GM18499 (cell line): Measurements from ENCODE around the gene BRME1.

ENCODE experiments used
- ATAC-seq: cut with Tn5 transposase; IDR thresholded peaks from one replicate; pipeline ENCODE4 v1.9.1; 2021; ENCODE audit warnings: moderate number of reproducible peaks; ENCODE audit not compliant: insufficient read depth, unreplicated experiment

The BRME1 gene

GRCh38 chr19:13892870-13893269, 13.0 kb downstream of the BRME1 start:
- no peak for ATAC-seq

- no peak for ATAC-seq
Observed at GRCh38 chr19:13890136-13890535, 15.8 kb downstream of the BRME1 start.

GRCh38 chr19:13888281-13888680, 17.6 kb downstream of the BRME1 start:
- ATAC-seq: no peak

- no peak for ATAC-seq
Observed at GRCh38 chr19:13887517-13887916, 18.4 kb downstream of the BRME1 start.

- no peak for ATAC-seq
Observed at GRCh38 chr19:13887018-13887436, 18.9 kb downstream of the BRME1 start.

DNA sequence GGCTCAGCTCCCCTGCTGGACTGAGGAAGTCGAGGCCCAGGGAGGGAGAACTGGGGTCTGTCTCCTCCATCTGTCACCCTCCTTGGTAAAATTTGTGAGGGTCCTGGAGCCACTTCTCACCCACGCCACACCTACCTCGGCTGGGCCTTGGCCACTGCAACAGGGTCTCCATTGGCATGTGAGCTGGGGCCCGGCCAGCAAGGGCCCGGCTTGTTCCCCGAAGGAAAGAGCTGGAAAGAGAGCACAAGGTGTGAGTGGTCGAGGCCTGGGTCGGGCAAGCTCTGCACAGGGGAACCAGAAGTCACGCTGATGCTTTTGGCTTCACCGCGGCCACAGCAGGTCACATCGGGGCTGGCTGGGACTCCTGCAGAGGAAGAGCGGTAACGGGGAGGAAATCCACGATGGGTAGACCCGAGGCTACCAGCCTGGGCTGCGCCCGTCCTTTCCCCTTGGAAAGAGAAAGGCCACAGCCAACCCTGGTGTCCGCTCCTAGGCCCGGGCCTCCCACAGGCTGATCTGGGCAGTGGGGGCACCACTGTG, 20.0 kb downstream of the BRME1 start:
- ATAC-seq: no peak

DNA sequence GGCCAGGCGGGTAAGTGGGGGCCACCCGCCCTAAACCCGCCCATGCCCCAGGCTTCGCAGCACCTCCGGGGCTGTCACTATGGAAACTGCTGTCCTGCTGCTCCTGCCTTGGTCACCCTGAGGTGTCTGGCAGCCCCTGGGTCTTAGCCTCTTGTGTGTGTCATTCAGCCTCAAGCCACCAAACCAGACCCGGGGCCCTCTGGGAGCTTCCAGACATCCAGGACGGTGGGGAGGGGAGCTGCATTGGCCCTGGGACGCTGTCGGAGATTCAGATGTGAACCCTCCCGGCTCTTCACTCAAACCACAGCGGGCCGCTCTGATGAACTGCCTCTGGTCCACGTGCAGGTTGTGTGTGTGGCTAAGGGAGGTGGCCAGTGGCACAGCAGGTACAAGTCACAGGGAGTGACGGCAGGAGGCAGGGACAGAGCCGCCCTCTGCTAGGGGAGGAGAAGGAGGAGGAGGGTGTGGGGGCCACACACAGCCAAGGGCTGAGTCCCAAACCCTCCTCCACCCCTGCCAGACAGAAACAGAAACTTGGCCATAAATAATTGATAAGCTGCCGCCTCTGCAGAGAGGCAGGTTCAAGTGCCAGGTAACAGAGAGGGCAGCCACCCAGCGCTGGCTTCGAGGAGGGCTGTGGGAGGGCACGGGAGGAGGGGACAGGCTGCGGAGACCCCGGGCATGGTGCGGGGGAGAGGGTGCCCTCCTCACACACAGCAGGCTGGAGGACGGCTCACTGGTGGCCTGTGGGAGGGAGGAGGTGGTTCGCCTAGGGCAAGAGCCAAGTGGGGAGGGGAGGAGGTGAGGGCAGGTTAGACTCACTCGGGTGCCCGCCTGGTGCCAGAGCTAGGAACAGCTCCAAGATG, 21.0 kb downstream of the BRME1 start:
- no peak for ATAC-seq

DNA sequence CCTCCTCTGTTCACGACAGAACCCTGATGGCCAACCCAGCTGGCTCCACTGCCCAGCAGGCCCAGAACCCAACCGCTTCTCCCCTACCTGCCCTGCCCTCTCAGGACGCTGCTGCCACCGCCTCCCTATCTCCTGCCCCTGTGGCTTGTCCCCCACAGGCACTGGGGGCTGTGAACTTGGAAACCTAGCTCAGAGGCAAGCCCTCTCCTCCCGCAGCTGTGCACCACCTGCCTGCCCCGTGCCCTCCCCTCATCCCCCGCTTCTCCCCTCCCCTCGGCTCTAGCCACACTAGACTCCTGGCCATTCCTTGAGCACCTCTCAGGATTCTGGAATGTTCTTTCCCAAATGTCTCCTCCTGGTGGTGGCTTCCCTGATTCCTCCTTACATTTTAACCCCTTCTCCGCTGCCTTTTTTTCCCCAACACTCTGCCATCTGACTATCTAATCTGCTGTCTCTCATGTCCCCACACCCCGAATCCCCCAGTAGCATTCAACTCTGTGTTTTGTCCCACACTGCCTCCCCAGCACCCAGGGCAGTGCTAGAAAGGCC, 22.3 kb downstream of the BRME1 start:
- no peak for ATAC-seq

DNA sequence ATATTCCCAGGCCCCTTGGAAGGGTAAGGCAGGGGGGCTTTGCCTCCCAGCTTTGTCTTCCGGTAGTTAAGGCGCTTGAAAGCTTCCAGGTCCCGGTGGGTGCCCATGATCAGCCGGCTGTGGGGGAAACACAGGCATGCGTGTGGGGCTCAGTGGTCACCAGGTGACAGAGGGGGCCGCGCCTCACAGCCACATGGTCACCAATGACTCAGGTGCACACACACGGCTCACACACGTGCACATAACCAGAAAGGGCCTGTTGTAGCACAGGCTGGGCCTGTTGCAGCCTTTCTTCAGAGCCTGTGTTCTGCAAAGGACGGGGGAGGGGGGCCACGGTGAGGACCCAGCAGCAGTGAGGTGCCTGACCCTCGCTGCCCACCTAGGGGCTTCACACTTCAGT, 23.1 kb downstream of the BRME1 start:
- no peak for ATAC-seq

- ATAC-seq: no peak
Observed at GRCh38 chr19:13882419-13882795, 23.5 kb downstream of the BRME1 start.

DNA sequence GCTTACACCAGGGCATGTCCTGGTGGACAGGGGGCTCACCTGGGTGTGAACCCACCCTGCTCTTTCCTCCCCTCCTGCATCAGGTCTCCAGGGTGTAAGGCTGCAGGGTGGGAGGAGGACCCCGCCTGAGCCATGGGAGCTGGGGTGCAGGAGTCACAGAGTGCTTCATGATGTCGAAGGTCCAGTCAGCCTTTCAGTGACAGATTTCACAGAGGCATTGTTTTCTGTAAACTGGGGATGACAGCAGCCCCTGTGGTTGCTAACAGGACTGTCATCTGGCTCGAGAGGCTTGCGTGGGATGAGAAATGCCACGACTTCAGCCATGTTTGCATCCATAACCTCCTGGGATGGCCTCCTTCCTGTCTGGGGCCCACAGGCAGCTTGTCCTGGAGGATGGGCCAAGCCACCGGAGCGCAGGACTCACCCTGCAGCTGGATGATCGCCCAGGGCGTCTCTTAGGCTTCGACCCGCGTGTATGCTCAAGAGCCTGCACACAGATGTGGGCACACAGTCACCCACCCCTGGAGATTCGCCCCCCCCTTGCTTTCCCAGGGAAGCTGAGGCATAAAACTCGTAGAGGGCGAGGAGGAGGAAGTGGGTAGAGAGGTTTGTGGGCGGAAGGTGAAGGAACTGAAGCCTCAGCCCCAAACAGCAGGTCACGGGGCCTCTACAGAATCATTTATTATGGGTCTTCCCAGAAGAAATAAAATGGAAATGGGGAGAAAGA, 24.1 kb downstream of the BRME1 start:
- no peak for ATAC-seq

- ATAC-seq: no peak
Observed at GRCh38 chr19:13881251-13881691, 24.6 kb downstream of the BRME1 start.

DNA sequence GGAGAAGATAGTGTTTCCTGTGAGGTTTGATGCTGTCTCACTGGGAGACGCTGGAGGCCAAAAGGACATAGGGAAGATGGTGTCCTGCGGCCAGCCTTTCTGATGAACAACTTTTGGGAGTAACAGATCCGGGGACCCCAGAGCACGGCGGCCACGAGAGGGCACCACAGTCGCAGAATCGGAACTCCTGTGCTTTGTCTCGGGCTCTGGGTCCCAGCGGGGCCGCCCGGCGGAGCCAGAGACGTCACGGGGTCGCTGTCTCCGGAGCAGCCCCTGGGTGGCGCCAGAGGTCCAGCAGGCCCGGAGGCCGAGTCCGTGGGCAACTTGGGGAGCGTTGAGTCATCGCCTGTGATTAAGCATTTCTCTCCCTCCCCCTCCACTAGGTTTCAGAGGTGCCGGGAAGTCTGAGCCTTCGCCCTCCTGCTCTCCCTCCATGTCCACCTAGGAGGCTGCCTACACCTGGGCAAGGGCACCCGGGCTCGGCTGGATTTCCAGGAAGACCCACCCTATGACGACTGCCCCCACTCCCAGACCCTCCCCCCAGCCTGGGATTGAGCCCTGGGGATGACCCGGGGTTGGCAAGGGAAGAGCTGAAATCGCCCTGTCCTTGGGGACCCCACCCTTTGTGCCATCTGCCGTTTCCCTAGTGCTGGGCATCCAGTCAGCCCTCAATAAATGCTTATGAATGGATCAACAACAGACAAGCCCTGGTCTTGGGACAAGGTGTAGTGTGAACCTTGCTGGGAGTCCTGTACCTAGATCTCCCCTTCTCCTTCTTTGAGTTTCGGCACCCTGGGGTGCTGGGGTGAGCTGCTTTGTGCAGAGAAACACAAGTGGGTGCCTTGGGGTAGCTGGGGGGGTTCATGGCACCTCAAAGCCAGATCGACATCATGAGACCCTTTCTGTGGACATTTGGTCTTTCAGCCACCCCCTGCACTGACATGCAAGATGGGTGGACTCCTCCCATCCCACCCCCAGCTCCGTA, 25.6 kb downstream of the BRME1 start:
- ATAC-seq: peak; percentile 57

GRCh38 chr19:13877303-13877702, 28.6 kb downstream of the BRME1 start:
- no peak for ATAC-seq

DNA sequence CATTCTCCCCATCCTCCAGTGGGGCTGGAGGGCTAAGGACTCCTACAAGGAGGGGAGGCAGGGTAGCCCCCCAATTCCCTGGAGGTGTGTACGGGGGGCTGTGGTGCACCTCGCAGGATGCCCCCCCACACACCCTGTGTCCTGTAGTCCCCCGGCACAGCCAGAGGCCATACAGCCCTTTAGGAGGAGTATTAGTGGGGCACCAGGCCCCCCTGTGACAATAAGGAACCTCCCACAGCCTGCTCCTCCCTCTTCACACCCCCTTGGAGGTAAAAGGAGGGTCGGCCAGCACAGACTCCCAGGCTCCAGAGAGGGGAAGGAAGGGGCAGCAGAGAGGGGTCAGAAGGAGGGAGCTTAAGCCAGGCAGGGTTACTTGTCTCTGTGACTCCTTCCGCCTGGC, 29.1 kb downstream of the BRME1 start, which contains the start of gene NANOS3:
Gene NANOS3 (plus strand): TSS at position 301 of the 400 bp plus-strand sequence. CDS start 115 bp downstream, outside the sequence.
- ATAC-seq: no peak

GRCh38 chr19:13875824-13876223, 30.1 kb downstream of the BRME1 start:
- ATAC-seq: no peak

DNA sequence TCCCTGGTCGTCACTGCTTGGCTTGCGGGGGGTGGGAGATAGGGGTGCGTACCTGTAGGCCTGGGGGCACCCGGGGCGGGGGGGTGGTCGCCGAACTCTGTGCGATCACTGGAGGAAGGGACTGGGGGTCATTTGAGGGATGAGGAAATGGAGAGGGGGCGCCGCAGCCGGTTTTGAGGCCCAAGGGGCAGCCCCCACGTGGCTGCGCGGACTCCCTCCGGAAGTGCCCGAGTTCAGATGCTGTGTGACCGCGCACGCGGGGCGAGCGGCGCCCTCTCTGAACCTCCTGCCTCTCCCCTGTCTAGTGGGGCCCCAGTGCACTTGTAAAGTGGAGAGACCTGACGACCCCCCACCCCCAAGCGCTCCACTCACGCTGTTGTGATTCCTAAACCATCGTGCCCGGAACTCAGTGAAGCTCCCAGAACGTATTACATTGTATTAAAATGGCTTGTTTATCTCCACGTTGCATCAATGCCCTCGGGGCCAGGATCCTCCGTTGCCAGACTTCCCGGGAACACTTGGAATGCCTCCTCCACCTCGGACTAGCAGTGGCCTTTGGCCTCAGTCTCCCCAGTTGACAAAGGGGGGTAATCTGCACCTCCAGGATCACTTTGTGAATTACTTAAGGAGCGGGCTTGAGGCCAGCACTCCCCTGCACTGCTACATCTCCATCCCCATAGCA, 31.9 kb downstream of the BRME1 start:
- ATAC-seq: no peak

DNA sequence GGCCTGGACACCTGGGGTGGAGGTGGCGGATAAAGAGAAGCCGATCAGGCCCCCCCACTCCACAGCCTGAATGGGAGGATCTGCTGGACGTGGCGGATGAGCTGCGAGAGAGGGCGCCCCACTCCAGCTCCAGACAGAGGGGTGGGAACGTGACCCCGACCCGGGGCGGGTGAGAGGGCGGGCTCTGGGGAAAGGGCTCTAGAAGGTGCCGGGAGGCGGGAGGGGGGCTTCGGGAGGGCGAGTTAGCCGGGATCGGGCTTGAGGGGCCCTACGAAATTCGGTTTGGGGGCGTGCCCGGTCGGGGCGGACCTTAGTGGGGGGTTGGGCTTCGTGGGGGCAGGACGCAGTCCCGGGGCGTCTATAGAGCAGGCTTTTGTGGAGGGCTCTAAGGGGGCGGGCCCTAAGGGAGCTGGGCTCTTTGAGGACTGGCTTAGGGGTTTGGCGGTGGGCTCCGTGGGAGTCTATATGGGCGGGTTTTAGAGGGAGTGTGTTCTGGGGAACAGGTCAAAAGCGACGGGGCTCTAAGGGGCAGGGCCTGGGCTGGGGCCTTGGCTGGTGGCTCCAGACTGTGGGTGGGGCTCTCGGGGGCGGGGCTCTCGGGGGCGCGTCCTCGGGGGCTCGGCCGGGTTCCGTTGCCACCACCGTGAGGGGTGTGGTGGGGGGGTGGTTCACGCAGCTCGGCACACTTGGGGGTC, 33.1 kb downstream of the BRME1 start:
- no peak for ATAC-seq

DNA sequence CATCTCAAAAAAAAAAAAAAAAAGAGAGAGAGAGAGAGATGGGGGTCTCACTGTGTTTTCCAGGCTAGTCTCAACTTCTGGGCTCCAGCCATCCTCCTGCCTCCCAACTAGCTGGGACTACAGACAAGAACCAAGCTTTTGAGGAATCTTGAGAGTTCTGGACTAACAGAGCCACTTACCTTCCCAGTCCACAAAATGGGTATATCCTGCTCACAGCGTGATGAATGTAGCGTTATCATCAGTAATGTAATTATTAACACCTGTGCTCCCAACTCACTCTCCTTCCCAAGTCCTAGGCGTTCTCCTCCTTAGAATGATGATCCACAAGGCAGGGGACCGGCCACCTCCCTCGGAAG, 33.6 kb downstream of the BRME1 start:
- no peak for ATAC-seq
